NCI-H146 treated with DMSO at 0.1 percent for 48 hours (cell line): ENCODE measurements around the gene ADGRG6.

ENCODE experiments used
- DNase-seq: peaks from one replicate; lab custom pipeline; 2025; ENCODE audit not compliant: unreplicated experiment; lab: John Stamatoyannopoulos, UW

The ADGRG6 gene

GRCh38 chr6:142374091-142374770, 72.4 kb downstream of the ADGRG6 start:
- no peak for DNase-seq

DNA sequence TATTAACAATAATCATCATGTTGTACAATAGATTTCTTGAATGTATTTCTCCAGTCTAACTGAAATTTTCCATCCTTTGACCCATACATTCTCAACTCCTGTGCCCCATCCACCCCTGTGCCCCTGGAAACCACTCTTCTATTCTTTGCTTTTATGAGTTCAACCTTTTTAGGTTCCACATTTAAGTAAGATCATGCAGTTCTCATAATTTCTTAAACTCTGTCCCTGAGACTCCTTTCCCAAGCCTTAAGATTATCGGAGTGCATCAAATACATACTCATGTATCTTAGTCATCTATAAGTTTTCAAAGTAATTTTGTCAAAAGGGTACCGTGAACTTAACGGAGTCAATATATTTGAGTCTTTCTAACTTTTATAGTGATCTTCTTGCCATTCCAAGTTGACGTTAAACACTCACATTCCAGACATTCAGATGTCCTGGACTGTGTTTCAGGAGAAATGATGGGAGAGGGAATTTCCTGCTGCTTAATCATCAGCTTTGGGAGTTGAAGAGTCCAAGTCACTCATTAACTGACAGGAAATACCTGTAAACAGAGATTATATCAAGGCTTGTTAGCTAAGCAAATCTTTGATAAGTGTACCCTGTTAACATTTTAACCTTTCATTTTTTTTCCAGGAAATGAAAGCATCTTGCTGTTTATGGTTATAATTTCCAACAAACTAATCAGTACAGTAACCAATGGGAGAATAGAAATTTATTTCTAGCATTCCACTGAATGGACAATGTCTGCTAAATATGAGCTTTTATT, 73.3 kb downstream of the ADGRG6 start:
- DNase-seq = no peak

DNA sequence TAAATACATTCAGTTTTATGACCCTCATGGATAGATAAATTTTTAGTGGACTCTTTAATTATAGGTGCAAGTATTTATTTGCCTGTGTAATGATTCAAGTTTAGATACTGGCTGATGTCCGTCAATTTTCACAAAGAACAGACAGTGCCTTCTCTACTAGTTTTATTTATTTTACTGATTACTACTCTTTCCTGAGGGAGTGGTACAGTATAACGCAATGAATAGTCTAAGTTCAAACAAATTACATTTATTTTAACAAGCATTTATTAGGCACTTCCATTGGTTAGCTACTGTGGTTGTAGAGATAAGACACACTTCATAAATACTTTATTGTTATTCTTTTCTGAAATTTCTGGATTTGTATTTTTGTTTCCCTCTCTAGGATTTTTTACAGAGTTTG, 74.3 kb downstream of the ADGRG6 start:
- DNase-seq = no peak

- no peak for DNase-seq
These were observed 75.1 kb downstream of the ADGRG6 start for GRCh38 chr6:142376800-142377496.

DNA sequence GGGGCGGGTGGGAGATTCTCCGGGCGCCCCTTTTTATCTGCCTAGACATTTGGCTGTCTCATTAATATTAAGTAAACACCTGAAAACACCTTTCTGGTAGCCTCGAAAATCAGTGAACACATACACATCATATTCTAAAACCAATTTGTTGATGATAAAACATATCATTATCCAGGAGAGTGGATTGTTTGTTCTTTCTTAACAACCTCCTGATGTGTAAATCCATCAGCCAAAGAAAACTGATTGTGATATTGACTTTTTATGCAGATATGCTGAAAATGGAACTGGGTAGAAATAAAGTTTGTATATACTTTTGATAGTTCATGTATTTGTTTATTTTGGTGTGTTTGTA, 75.7 kb downstream of the ADGRG6 start:
- no peak for DNase-seq

DNA sequence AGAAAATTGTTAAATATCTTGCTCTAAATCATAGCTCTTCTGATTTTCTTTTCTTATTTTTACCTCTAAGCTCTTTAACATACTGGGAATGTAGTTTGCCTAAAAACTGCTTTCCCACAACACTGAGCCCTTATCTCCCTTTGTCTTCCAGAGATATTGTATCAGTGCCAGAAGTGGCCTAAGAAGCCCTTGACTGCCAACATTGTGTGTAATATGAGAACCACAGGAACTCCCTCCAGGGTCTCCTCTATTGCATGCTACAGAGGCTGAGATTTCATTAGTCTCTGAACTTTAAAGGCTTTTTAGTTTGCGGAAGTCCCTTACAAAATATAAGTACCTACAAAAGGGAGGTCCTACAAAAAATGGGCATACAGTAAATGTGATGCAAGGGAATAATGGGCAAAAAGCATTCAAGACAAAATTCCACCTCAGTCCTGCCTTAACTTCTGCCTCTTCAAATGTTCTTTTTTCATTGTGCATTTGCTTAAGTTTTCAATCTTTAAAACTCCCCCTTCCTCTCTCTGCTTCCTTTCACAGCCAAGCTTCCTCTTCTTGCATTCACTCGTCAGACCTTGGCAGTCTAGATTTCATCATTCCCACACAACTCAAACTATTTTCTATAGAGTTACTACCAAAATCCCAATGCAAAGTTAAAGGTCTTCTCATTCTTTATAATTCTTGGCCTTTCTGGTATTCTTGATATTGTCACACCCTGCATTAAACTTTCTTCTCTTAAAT, 76.5 kb downstream of the ADGRG6 start:
- DNase-seq = no peak

GRCh38 chr6:142380626-142381025, 78.8 kb downstream of the ADGRG6 start:
- DNase-seq = no peak

- no peak for DNase-seq
These were observed 79.4 kb downstream of the ADGRG6 start for GRCh38 chr6:142381181-142381580.

DNA sequence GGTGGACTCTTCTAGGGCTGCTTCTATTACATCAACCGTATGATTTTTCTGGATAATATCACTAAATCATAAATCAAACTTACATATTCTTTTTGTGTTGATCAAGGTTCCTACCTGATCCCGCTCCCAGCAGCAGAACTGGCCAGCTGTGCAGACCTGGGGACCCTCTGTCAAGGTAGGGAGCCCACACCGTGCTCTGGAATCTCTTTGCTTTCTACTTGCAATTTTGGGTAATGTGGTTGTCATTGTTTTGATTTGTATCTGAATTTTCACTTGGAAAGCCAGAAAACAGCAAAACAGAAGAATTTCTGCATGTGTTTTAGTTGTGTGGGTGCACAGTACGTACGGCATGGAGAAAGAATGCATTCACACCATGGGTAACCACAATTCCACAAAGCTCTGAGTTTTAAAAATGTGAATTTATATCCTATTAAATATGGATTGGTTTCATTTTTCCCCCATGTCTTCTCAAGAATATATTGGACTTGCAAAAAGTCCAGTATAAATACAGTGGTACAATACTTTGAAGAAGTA, 80.1 kb downstream of the ADGRG6 start:
- DNase-seq = no peak

DNA sequence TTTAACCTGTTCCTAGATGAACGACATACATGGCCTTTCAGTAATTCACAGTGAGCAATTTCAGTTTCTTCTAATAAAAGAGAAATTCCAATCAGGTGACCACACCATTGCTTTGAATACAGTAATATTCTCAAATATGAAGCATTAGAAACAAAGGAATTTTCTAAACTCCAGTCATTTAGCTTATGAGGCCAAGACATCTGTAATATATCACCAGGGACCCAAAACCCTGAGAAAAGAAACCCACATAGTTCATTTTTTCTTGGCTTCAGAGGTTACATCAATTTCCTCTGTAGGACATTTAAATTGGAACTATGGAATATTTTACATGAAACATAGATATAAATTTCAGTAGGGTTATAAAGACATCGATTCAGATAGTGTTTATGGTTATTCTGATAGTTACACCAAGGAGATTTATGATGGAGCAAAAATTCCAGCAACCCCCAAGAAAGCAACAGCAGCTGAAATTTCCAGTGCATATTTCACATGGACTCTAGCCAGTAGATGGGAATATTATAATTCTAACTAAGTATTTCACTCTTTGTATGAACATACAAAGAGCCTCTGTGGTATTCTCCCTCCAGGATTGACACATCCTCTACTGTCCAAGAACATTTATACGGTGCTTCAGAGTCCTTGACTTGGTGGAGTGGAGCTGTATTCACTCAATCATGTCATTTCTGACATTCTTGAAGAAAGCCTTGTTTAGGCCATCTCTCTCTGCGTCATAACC, 82.9 kb downstream of the ADGRG6 start:
- DNase-seq = no peak

GRCh38 chr6:142385352-142385751, 83.5 kb downstream of the ADGRG6 start:
- no peak for DNase-seq

DNA sequence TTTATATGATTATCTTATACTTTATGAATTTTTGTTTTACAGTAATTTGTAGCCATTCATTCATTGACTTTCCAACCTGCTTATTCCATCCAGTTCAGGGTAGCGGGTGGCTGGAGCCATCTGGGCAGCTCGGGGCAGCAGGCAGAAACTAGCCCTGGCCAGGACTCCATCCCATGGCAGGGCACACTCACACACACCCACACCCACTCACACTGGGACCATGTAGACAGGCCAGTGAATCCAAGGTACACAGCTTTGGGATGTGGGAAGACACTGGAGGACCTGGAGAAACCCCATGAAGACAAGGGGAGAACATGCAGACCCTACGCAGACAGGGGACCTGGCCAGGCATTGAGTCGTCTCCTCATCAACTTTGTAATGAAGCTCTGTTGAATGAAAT, 84.8 kb downstream of the ADGRG6 start:
- DNase-seq = no peak

GRCh38 chr6:142387997-142388815, 86.4 kb downstream of the ADGRG6 start:
- DNase-seq = no peak

DNA sequence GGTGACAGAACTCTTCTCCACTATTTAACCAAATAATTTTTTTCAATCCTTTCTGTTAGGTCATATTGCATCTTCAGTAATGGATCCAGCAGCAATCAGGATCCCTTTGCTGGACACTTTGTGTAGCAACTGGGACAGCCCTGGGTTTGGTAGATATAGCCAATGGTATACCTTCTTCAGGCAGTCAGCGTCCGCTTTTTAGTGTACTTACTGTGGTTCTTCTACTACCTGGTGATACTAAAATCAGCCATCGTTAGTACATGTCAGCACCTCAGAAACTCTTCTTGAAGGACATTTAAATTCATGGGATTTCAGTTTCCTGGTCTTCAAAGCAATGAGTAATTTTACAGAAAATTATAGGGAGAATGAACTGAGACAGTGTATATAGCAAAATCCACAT, 93.5 kb downstream of the ADGRG6 start:
- DNase-seq = no peak

GRCh38 chr6:142395768-142396231, 94.0 kb downstream of the ADGRG6 start:
- no peak for DNase-seq

DNA sequence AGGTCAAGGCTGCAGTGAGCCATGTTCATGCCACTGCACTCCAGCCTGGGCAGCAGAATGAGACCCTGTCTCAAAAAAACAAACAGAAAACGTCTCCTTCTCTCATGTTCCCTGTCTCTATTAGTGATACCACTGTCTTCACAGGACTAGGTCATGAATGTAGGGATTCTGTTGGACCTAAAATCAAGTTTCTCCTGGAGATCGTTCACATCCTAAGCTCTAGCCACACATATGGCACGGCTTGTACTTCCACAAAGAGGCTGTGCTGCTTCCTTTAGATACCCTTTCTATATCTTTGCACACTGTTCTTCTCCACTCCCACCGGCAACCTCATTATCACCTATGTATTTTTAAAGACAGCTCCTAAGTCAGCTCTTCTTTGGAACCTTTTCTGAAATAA, 96.5 kb downstream of the ADGRG6 start:
- no peak for DNase-seq

DNA sequence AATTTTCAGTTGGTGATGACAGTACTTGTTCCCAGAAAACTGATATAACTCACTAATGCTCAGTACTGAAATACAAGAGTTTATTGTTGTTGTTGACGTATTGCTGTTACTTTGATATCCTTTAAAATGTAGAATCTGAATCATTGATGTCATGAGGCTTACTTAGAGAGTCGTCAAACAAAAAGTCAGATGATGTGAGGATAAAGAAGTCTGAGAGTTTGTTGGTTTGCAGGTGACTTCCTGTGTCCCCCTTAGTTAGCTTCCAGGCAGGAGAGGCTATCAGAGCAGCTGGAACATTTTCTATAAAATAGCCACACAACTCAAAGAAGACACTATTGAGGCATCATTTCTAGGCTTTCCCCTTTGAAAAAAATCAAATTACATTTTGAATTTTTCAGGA, 97.9 kb downstream of the ADGRG6 start:
- DNase-seq = no peak

DNA sequence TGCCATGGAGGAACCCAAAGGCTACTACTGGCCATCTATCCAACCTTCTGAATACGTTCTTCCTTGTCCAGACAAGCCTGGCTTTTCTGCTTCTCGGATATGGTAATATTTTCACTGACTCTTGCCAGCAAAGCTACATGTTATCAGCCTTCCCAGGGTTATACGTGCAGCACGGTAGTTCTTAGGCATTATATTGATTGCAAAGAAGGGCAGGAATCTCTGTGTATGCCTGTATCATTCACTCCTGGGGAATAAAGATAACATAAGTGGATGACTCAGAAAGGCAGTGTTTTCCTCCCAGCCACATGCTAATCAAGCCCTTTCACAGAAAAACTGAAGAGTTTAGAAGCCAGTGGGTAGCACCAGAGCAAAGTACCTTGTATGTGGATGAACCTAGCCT, 98.7 kb downstream of the ADGRG6 start:
- DNase-seq = no peak

- no peak for DNase-seq
These were observed 100.0 kb downstream of the ADGRG6 start for GRCh38 chr6:142401838-142402237.

- no peak for DNase-seq
These were observed 102.9 kb downstream of the ADGRG6 start for GRCh38 chr6:142404751-142405150.
